Measurements from ENCODE around the gene ASNSD1. TPM values are rescaled to one million over a fixed set of nuclear protein-coding genes. Genes with fewer than 3 reads are reported as not detected.

Gene ASNSD1
- total and polyA plus RNA-seq, 9 of the 15 experiments (the other 6 are each of a cell fraction or from before 2014, with no cell fraction given) = 23.9 to 56.4 (median 38.3) TPM

- no TSS peak for BruUV-seq (replicated peaks)
- in situ Hi-C loops (cut with MboI) = no loop called here
- CTCF ChIA-PET (ENCODE audit: low intra/inter-chr PET ratio) = no interaction called here
These were observed 36.5 kb upstream of the ASNSD1 start for GRCh38 chr2:189624648-189625355.

More at GRCh38 chr2:189624648-189625355, 36.5 kb upstream of the ASNSD1 start:
- Histone ChIP-seq H4K20me1 (replicated peaks; ENCODE audit: control insufficient read depth, insufficient read depth, low read length) (no peaks in the 10 kb centered on the region), H3K9ac (ENCODE audit: insufficient read depth in 1 of 2, low read depth in 2 of 2, low read length in 2 of 2) (no peak overlapping the region; a peak in 1 of 4 replicates), H3K4me2 (ENCODE audit: insufficient read depth, low read length) (no peak overlapping the region; the same call in 1 of the 2 replicates), H3K9me3 (replicated peaks; ENCODE audit: control insufficient read depth, insufficient read depth, low read depth, low read length) (no peaks in the 10 kb centered on the region), H3K79me2 (ENCODE audit: control insufficient read depth, insufficient read depth, low read length) (no peaks in the 10 kb centered on the region), H3K4me1 (replicated peaks in 1 of 2; ENCODE audit: control insufficient read depth in 2 of 2, insufficient read depth in 2 of 2, low read length in 2 of 2) (peaks cover 0 to 17% of the 10 kb centered on the region in 2 experiments; a peak in 3 of 5 replicates), H3K9me1 (ENCODE audit: control insufficient read depth, insufficient read depth, low read length) (no peaks in the 10 kb centered on the region), H3K27ac (ENCODE audit: extremely low read depth, low read depth, low read length) (no peak overlapping the region), H3K36me3 (ENCODE audit: control insufficient read depth, insufficient read depth, low read length) (no peaks in the 10 kb centered on the region), H3K27me3 (ENCODE audit: control insufficient read depth in 2 of 2, insufficient read depth in 2 of 2, low read length in 2 of 2) (no peaks in the 10 kb centered on the region), H2AFZ (ENCODE audit: low read depth, low read length) (peak overlapping the region; percentile 81), H3K4me3 (no peak overlapping the region)
- ATAC-seq (peak; percentile 74), DNase-seq (ENCODE audit: extremely low read depth in 1 of 4, low spot score in 3 of 4) (peak in 2 of 4 experiments; percentile 10 to 13), FAIRE-seq (no peak)
- POLR2A ChIA-PET = interaction anchor here (0.6 to 1.2 kb wide), 3 partner anchors 11 to 118 kb away, joined by 3 to 9 read pairs (median 3); no protein-coding TSS in a partner anchor
- intact Hi-C loops (cut with micrococcal nuclease) = no loop called here
- WGBS (ENCODE audit: insufficient coverage, low coverage, missing lambda C conversion rate) = 46% methylated on average over 3 of the region's 3 CpGs
- TF ChIP-seq, protein P1, sequence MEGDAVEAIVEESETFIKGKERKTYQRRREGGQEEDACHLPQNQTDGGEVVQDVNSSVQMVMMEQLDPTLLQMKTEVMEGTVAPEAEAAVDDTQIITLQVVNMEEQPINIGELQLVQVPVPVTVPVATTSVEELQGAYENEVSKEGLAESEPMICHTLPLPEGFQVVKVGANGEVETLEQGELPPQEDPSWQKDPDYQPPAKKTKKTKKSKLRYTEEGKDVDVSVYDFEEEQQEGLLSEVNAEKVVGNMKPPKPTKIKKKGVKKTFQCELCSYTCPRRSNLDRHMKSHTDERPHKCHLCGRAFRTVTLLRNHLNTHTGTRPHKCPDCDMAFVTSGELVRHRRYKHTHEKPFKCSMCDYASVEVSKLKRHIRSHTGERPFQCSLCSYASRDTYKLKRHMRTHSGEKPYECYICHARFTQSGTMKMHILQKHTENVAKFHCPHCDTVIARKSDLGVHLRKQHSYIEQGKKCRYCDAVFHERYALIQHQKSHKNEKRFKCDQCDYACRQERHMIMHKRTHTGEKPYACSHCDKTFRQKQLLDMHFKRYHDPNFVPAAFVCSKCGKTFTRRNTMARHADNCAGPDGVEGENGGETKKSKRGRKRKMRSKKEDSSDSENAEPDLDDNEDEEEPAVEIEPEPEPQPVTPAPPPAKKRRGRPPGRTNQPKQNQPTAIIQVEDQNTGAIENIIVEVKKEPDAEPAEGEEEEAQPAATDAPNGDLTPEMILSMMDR (IDR thresholded peaks at IDR 0.05 in 2 of 3, conservative IDR thresholded peaks at IDR 0.05 in 1 of 3; ENCODE audit: insufficient read depth in 2 of 3, low read depth in 1 of 3, low read length in 3 of 3) = 0 out of 6 replicates have a peak, but pooled peaks of 1 of the 3 experiments have one; percentile 6
- TF ChIP-seq ZNF717 (CRISPR knock-in tag; IDR thresholded peaks at IDR 0.05) (no peak), SIN3A (IDR thresholded peaks at IDR 0.05; ENCODE audit: borderline replicate concordance in 2 of 2, control insufficient read depth in 1 of 2, low read depth in 2 of 2, low read length in 2 of 2) (no peak)
- TF ChIP-seq, protein P2, sequence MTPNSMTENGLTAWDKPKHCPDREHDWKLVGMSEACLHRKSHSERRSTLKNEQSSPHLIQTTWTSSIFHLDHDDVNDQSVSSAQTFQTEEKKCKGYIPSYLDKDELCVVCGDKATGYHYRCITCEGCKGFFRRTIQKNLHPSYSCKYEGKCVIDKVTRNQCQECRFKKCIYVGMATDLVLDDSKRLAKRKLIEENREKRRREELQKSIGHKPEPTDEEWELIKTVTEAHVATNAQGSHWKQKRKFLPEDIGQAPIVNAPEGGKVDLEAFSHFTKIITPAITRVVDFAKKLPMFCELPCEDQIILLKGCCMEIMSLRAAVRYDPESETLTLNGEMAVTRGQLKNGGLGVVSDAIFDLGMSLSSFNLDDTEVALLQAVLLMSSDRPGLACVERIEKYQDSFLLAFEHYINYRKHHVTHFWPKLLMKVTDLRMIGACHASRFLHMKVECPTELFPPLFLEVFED (CRISPR knock-in tag; conservative IDR thresholded peaks at IDR 0.05) = no peak
